MG63 (cell line): Measurements from ENCODE around the gene ACAN. TPM values are rescaled to one million over a fixed set of nuclear protein-coding genes. Genes with fewer than 3 reads are reported as not detected.
"Not testable (repeated sequence)": the region's sequence is repeated elsewhere in the genome, so short reads cannot be mapped to it uniquely, and the experiment has no call there.

Source experiments
- DNase-seq: peaks from one replicate; pipeline ENCODE4 v3.0.0-alpha.2; 2020
- H3K27me3 ChIP-seq: fragments of 250-450 bp; sonication (Bioruptor Pico); 2 replicates; pipeline ENCODE4 v1.5.1; 2020; ENCODE audit warnings: mild to moderate bottlenecking, moderate library complexity
- H3K36me3 ChIP-seq: fragments of 250-450 bp; sonication (Bioruptor Pico); 2 replicates; pipeline ENCODE4 v1.5.1; 2020; ENCODE audit warnings: mild to moderate bottlenecking, moderate library complexity
- H3K4me3 ChIP-seq: fragments of 250-450 bp; sonication (Bioruptor Pico); 2 replicates; pipeline ENCODE4 v1.5.1; 2020; ENCODE audit warnings: mild to moderate bottlenecking, moderate library complexity
- H3K9me3 ChIP-seq: fragments of 250-450 bp; sonication (Bioruptor Pico); 2 replicates; pipeline ENCODE4 v1.5.1; 2020; ENCODE audit warnings: mild to moderate bottlenecking, moderate library complexity
- total RNA-seq: library from RNA; depleted of rRNA; stranded (reverse); fragments of >200 nt; shearing (Covaris generic); gene quantifications from 2 replicates; pipeline ENCODE4 v1.2.3, GENCODE V29; 2014; ENCODE audit warnings: low replicate concordance; rRNA removed

The ACAN gene
- total RNA-seq, 1 experiment from 2014 or later: 0.16 TPM

GRCh38 chr15:88911766-88912118 is 108.5 kb downstream of the ACAN start:
- no peaks in the 10 kb centered on the region for H3K27me3 ChIP-seq
- H3K36me3 ChIP-seq: peaks cover 6% of the 10 kb centered on the region
- H3K4me3 ChIP-seq: no peak overlapping the region
- peak; percentile 66 for DNase-seq
- H3K9me3 ChIP-seq: no peaks in the 10 kb centered on the region

- peaks cover 6% of the 10 kb centered on the region for H3K36me3 ChIP-seq
- H3K9me3 ChIP-seq: no peaks in the 10 kb centered on the region
- H3K27me3 ChIP-seq: no peaks in the 10 kb centered on the region
- DNase-seq: no peak
- peak overlapping the region; percentile 62 for H3K4me3 ChIP-seq
Measured at GRCh38 chr15:88912500-88912921, 109.3 kb downstream of the ACAN start.

DNA sequence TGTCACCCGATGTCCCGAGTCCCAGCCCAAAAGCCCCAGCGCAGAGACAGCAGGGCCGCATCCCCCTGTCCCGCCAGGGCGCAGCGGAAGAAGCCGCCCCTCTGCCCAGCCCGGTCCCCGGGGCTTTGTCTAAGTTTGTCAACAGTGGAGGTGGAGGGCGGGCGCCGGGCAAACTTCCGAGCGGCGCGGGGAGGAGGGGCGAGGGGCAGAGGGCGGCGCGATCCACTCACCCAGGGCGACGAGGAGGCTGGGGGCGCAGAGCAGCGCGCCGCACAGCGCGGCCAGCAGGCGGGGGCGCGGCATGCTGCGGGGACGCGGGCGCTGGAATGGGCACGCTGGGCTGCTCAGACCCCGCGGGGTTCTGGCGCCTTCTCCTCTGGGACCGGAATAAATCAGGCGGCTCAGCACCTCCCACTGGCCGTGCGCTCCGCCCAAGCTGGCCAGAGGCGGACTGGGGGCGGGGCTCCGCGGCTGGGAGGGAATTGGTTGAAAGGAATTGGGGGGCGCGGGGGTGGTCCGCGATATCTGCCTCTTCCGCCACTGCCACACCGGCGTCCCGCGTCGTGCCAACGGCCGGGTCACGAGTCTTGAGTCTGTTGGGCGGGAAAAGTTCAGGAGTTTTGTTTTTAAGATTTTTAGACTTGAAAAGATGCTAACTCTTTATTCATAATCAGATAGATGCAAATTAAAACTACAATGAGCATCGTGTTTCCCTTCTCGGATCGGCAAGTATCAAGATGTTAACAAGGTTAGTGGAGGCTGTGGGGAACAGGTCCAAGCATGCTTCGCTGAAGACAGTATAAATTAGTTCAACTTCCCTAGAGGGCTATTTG is 110.0 kb downstream of the ACAN start, which contains the start of gene MFGE8:
MFGE8 (minus strand) TSS at position 363 of the 833 bp plus-strand sequence; CDS start at position 303, 60 bp downstream.
- peak; percentile 86 for DNase-seq
- H3K36me3 ChIP-seq: peaks cover 6% of the 10 kb centered on the region
- peak within 1 kb of the TSS; percentile 62 for H3K4me3 ChIP-seq
- H3K27me3 ChIP-seq: no peaks in the 10 kb centered on the region
- no peaks in the 10 kb centered on the region for H3K9me3 ChIP-seq

DNA sequence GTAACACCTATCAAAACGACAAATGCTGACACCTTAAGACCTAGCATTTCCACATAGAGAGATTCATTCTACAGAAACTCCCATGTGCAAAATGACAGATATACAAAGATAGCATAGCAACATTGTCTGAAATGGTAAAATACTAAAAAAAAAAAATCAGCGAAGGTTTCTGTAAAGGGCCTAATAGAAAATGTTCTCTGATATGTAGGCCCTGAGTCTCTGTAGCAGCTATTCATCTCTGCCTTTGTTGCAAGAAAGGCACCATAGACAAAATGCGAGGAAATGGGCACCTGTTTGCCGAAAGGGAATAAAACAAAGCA is 110.6 kb downstream of the ACAN start:
- Histone ChIP-seq H3K36me3 (peaks cover 6% of the 10 kb centered on the region), H3K4me3 (peak overlapping the region; percentile 62), H3K9me3 (no peaks in the 10 kb centered on the region), H3K27me3 (no peaks in the 10 kb centered on the region)
- no peak for DNase-seq

DNA sequence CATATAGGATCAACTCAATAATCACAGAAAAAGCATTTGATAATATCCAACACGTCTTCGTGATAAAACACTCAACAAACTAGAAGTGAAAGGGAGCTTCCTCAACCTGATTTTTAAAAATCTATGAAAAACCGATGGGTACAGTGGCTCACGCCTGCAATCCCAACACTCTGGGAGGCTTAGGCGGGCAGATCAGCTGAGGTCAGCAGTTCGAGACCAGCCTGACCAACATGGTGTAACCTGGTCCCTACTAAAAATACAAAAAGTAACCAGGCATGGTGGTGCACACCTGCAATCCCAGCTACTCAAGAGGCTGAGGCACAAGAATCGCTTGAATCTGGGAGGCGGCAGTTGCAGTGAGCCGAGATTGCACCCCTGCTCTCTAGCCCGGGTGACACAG is 112.1 kb downstream of the ACAN start:
- Histone ChIP-seq H3K9me3 (no peaks in the 10 kb centered on the region), H3K4me3 (no peak overlapping the region), H3K36me3 (no peaks in the 10 kb centered on the region), H3K27me3 (no peaks in the 10 kb centered on the region)
- no peak for DNase-seq

- Histone ChIP-seq H3K36me3 (no peaks in the 10 kb centered on the region), H3K27me3 (no peaks in the 10 kb centered on the region), H3K9me3 (no peaks in the 10 kb centered on the region), H3K4me3 (no peak overlapping the region)
- no peak for DNase-seq
Measured at GRCh38 chr15:88917760-88918159, 114.5 kb downstream of the ACAN start.

DNA sequence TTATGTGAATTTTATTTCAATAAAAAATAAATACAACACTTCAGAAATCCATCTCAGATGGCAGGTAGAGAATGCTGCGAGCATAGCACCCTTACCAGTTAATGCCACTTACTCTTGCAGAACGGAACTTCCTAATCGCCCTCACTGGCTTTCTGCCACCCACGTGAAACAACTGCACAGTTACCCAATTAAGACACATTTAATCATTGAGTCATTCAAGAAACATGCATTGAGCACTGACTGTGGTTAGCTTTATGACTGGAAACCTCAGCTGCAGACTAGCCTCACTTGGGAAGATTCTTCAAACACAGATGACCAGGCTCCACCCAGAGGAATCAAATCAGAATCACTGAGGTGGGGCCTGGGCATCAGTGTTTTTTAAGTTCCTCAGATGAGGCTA is 115.5 kb downstream of the ACAN start:
- DNase-seq: peak; percentile 91
- no peaks in the 10 kb centered on the region for H3K27me3 ChIP-seq
- H3K9me3 ChIP-seq: no peaks in the 10 kb centered on the region
- no peaks in the 10 kb centered on the region for H3K36me3 ChIP-seq
- no peak overlapping the region for H3K4me3 ChIP-seq

- Histone ChIP-seq H3K4me3 (no peak overlapping the region), H3K36me3 (no peaks in the 10 kb centered on the region), H3K9me3 (no peaks in the 10 kb centered on the region), H3K27me3 (no peaks in the 10 kb centered on the region)
- peak; percentile 95 for DNase-seq
Measured at GRCh38 chr15:88920186-88920891, 117.1 kb downstream of the ACAN start.

DNA sequence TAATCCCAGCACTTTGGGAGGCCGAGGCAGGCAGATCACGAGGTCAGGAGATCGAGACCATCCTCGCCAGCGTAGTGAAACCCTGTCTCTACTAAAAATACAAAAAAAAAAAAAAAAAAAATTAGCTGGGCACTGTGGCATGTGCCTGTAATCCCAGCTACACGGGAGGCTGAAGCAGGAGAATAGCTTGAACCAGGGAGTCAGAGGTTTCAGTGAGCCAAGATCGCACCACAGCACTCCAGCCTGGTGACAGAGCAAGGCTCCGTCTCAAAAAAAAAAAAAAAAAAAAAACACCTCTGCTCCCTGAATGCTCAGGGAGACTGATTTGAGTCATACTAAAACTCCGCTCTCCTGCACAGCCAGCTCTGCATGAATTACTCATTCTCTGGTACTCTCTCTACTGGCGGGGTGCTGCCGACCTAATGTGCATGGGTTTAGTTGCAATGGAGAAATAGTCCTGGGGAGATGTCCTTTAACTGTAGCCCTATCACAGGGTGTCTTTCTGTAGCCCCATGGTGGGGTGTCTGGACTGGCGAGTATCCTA is 117.7 kb downstream of the ACAN start:
- not testable (repeated sequence) for H3K27me3 ChIP-seq, H3K36me3 ChIP-seq, H3K9me3 ChIP-seq, H3K4me3 ChIP-seq
- peak; percentile 78 for DNase-seq

Other genes with a start within 250 kb of the ACAN start
- 33.5 and 48.4 TPM in 2 replicates for gene AEN, start 182.1 kb upstream of the ACAN start, total RNA-seq
- 19.2 TPM in 1 of 2 replicates, not detected in the other for gene ISG20, start 164.4 kb upstream of the ACAN start, total RNA-seq
- gene HAPLN3, start 92.1 kb downstream of the ACAN start, total RNA-seq: 0.47 and 1.7 TPM in 2 replicates
- gene MFGE8, start 109.9 kb downstream of the ACAN start, total RNA-seq: 29.5 and 33.5 TPM in 2 replicates